ENCODE measurements around the gene FAR2.
"Not testable (repeated sequence)": the region's sequence is repeated elsewhere in the genome, so short reads cannot be mapped to it uniquely, and the experiment has no call there.

The FAR2 gene

GRCh38 chr12:29155079-29155478, 6.0 kb downstream of the FAR2 start:
- no peak for DNase-seq

- DNase-seq, result no peak
Measured at GRCh38 chr12:29157486-29157946, 8.4 kb downstream of the FAR2 start.

GRCh38 chr12:29158115-29158763, 9.2 kb downstream of the FAR2 start:
- no peak for DNase-seq

- DNase-seq, result no peak
Measured at GRCh38 chr12:29159661-29160060, 10.6 kb downstream of the FAR2 start.

GRCh38 chr12:29160230-29160629, 11.2 kb downstream of the FAR2 start:
- DNase-seq, result no peak

GRCh38 chr12:29163146-29163545, 14.1 kb downstream of the FAR2 start:
- DNase-seq, result no peak

GRCh38 chr12:29164477-29165393, 15.7 kb downstream of the FAR2 start:
- DNase-seq, result peak; percentile 29

GRCh38 chr12:29167445-29167844, 18.4 kb downstream of the FAR2 start:
- no peak for DNase-seq

- no peak for DNase-seq
Measured at GRCh38 chr12:29167988-29168387, 18.9 kb downstream of the FAR2 start.

- not testable (repeated sequence) for DNase-seq
Measured at GRCh38 chr12:29169978-29170377, 20.9 kb downstream of the FAR2 start.

GRCh38 chr12:29170478-29171084, 21.5 kb downstream of the FAR2 start:
- DNase-seq, result not testable (repeated sequence)

GRCh38 chr12:29171421-29172258, 22.6 kb downstream of the FAR2 start:
- DNase-seq, result no peak

GRCh38 chr12:29176941-29177340, 27.9 kb downstream of the FAR2 start:
- no peak for DNase-seq

- not testable (repeated sequence) for DNase-seq
Measured at GRCh38 chr12:29182247-29182646, 33.2 kb downstream of the FAR2 start.

GRCh38 chr12:29187756-29188155, 38.7 kb downstream of the FAR2 start:
- no peak for DNase-seq

GRCh38 chr12:29191267-29191850, 42.3 kb downstream of the FAR2 start:
- DNase-seq, result no peak

- DNase-seq, result no peak
Measured at GRCh38 chr12:29198901-29199300, 49.8 kb downstream of the FAR2 start.

GRCh38 chr12:29200586-29200985, 51.5 kb downstream of the FAR2 start:
- DNase-seq, result no peak

- DNase-seq, result no peak
Measured at GRCh38 chr12:29201296-29201695, 52.2 kb downstream of the FAR2 start.

- no peak for DNase-seq
Measured at GRCh38 chr12:29201746-29202145, 52.7 kb downstream of the FAR2 start.

GRCh38 chr12:29204521-29204920, 55.4 kb downstream of the FAR2 start:
- DNase-seq, result no peak

GRCh38 chr12:29207120-29207519, 58.0 kb downstream of the FAR2 start:
- no peak for DNase-seq

Data from T1000 (cell line).